Heart left ventricle (tissue), 13 donors: ENCODE data around the gene TSPAN6.

Experiments used
- CTCF ChIP-seq, 12 donors: fragments of 200-600 bp; sonication (generic) in 4 of 12; IDR thresholded peaks; one replicate each; pipeline versions ENCODE4 v1.5.0 to v1.8.0; 2018 to 2022; ENCODE audit warnings: antibody characterized with exemption in 12 of 12, mild to moderate bottlenecking in 5 of 12
- POLR2A ChIP-seq, 2 donors: fragments of 450-650 bp; IDR thresholded peaks; one replicate each; pipeline ENCODE4 v1.6.1; 2017; ENCODE audit warnings: antibody characterized with exemption in 2 of 2, mild to moderate bottlenecking in 2 of 2, moderate library complexity in 2 of 2
- donor health status: ischemic (EF 13 %, LVEDD 7.1; RV severe dilation, severe dysfunction).
- donor health status: DM: no; HTN: yes; CAD: no.
- donor health status: DM: no; HTN: no; CAD: no.
- donor health status: ischemic (EF 25% LVEDD 6.9; RV normal size, moderate dysfunction).
- donor health status: ischemic (EF 25% LVEDD 5.7; RV mildly dilated, moderate dysfunction).
- donor health status: ischemic (EF 35%, LVEDD 5.7; RV mildly dilated, moderate dysfunction).
- donor health status: nonischemic (EF 11% LVEDD 7.7; RV severe dilation, severe dysfunction).
- donor health status: DM: yes; HTN: yes; CAD: no.
- donor health status: PGD.
- donor health status: ischemic (EF 29% LVEDD 5.4; RV normal size, mild dysfunction).
- donor health status: nonischemic (EF 23%, LVEDD 6.1; RV moderate dilation, normal function).

GRCh38 chrX:100662796-100663195 is 26.2 kb upstream of the TSPAN6 start:
- no peak for TF ChIP-seq CTCF (IDR thresholded peaks at IDR 0.05)
- no peak for TF ChIP-seq POLR2A (IDR thresholded peaks at IDR 0.05)
